GM19372 (cell line): ENCODE measurements around the gene TMEM141.
"Not testable (repeated sequence)": the region's sequence is repeated elsewhere in the genome, so short reads cannot be mapped to it uniquely, and the experiment has no call there.

ENCODE experiments used
- ATAC-seq: cut with Tn5 transposase; IDR thresholded peaks from one replicate; pipeline ENCODE4 v1.9.1; 2021; ENCODE audit warnings: mild to moderate bottlenecking, low read depth, moderate library complexity; ENCODE audit not compliant: unreplicated experiment

Gene TMEM141

DNA sequence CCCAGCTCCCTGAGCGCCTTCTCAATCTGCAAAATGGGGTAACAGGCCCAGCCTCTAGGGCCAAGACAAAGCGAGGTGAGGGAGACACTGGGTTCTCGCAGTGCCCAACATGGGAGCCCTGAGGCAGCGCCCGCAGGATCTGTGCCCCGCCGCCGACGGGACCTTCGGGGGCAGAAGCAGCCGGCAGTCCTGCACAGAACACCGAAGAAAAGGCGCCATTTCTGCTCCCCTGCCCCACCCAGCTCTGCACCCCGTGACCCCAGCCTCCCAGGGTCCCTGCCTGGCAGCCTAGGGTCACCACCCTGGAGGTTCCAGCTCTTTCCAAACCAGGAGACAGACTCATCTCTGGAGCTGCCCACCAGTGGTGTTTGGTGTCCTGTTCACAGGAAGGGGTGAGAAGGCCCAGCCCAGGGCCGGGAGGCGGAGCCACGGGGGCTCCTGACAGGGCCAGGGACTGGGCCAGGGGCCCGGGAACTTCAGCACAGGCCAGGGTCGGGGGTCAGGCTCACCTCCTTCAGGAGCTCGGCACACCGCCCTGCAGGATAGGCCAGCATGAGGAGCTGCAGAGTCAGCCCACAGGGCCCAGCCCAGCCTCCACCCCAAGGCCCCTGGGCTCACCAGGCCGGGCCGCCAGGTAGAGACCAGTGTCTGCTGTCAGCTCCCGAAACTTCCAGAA lies 36.4 kb upstream of the TMEM141 start:
- no peak for ATAC-seq

DNA sequence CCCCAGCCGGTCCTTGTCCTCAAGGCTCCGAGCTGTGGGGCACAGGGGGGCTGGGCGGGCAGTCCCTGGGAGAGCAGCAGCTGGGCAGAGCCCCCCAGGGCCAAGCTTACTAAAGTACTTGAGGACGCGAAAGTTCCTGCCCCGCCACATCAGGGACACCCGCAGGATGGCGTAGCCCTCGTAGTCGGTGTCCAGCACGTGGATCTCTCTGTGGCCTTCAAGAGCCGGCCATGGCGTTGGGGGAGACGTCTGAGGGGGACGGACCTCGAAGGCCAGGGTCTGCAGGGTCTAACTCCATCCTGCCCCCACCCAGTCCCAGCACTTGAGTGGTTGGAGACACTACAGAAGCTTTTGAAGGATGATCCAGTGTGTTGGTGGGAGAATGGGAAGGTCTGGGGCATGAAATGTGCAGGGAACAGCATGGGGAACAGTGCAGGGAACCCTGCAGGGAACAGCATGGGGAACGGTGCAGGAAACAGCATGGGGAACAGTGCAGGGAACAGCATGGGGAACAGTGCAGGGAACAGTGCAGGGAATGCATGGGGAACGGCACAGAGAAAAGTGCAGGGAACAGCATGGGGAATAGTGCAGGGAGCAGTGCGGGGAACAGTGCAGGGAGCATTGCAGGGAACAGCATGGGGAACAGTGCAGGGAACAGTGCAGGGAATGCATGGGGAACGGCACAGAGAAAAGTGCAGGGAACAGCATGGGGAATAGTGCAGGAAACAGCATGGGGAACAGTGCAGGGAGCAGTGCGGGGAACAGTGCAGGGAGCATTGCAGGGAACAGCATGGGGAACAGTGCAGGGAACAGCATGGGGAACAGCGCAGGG lies 35.6 kb upstream of the TMEM141 start:
- ATAC-seq = not testable (repeated sequence)

DNA sequence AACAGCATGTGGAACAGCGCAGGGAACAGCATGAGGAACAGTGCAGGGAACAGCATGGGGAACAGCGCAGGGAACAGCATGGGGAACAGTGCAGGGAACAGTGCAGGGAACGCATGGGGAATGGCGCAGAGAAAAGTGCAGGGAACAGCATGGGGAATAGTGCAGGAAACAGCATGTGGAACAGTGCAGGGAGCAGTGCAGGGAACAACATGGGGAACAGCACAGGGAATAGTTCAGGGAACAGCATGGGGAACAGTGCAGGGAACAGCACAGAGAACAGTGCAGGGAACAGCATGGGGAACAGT lies 35.1 kb upstream of the TMEM141 start:
- no peak for ATAC-seq

DNA sequence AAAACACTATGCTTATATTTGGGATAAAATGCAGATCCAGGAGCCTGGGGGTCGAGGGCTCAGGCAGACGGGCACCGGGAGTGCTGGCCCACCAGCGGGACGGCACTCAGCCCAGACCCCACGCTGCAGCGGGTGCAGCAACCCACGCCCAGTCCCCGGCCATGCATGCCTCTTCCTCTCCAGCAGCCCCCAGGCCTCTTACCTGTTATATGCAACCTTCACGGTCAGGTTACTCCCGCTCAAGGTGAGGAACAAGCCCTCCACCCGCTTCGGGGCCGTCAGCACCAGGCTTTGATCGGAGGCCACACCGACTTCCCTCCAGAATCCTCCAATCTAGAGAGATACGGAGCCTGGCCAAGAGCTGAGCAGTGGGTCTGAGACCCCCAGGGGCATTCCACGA lies 34.3 kb upstream of the TMEM141 start:
- no peak for ATAC-seq

DNA sequence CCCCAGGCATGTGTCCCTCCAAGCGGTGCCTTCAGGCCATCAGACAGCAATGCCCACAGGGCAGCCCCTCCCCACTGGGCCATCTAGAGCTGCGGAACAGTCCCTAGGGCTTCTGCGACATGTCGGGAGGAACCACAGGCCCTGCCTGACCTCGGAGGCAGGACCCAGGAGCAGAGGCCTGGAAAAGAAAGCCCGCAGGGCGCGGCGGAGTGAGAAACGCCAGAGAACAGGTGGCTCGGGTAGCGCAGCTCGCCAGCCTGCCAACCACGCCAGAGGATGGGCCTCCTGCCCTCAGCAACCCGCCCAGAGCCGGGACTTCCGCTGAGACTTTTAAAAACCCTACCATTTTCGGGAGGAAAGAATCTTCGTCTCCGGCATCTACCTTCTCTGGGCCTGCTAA lies 33.8 kb upstream of the TMEM141 start:
- ATAC-seq = no peak

DNA sequence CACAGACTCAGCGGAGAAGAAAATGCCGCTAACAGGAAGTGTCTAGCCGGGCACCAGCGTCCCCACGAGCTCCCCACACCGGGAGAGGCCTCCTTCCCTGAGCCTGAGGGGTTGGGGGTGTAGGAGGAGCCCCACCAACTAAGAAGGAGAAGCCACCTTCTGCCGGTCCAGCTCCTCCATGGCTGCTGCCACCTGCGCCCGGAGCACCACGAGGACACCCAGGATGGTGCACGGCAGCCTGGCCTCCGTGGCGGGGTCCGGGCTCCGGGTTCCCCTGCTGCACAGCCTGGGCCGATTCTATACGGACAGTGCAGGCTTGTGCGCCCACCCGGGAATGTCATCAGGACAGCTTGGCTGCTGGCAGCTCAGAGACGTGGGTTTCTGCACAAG lies 33.4 kb upstream of the TMEM141 start:
- no peak for ATAC-seq

DNA sequence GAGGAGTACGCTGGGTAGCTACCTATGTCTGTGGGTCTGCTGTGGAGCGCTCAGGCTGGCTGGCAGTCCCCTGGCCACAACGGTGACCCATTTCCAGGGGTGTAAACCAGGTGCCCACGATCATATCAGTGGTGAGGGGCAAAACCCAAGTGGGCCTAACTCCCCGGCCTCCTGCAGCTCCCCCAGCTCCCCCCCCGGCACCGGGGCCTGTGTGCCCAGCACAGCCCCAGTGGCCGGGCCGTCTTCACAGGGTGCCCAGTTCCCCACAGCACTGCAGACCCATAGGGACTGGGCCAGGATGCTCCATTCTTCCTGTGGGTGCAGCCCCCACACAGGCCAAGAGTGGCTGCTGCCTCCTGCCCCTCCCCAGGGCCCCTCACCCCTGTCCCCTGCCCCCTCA lies 32.1 kb upstream of the TMEM141 start:
- ATAC-seq = no peak

DNA sequence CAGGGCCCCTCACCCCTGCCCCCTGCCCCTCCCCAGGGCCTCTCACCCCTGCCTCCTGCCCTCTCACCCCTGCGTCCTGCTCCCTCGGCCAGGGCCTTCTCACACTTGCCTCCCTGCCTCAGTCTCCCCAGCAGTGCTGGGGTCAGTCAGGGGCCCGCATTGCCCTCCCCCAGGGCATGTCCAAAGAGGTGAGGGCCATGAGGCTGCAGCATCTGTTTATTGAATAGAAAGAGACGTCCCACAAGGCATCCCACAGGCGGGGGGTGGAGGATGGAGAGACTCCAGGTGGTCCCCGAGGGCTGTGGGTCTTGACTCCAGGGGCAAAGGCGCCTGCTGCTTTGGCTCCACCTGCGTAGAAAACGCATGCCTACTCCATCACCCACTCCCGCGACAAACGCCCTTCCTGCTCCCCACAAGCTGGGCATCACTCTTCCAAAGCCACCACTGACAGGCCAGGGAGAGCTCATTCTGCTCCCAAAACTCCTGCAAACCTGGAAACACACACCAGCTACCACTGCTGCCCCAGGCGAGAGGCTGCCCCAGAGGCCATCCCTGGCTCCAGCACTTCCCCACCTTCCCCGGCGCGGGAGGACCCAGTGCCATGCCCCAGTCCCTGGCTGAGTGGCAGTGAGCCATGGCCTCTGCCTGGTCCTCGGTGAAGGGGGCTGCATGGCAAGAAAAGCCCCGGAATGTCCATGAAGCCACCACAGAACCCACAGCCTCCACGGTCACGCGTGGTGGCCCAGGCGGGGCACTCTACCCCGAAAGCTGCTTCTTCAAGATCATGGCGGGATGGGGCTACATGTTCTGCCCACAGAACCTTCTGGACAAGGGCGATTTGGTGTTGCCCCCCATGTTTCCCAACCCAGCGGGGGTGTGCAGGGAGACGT lies 31.5 kb upstream of the TMEM141 start:
- no peak for ATAC-seq

DNA sequence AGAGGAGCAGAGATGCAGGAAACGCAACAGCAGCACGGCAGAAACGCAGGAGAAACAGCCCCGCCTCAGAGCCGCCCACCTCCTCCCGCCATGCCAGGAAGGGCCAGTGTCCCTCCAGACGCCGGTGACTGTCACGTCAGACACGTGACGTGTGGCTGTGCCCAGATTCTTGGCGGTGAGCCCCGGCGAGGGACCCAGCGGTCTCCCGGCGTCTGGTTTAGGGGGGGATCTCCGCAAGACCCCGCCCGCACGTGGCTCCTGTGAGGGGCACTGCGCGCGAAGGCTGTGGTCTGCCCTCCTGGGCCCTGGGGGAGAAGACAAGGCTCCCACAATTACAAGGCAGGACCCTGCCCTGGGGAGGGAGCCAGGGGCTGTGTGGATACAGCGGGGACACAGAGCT lies 30.7 kb upstream of the TMEM141 start:
- no peak for ATAC-seq

DNA sequence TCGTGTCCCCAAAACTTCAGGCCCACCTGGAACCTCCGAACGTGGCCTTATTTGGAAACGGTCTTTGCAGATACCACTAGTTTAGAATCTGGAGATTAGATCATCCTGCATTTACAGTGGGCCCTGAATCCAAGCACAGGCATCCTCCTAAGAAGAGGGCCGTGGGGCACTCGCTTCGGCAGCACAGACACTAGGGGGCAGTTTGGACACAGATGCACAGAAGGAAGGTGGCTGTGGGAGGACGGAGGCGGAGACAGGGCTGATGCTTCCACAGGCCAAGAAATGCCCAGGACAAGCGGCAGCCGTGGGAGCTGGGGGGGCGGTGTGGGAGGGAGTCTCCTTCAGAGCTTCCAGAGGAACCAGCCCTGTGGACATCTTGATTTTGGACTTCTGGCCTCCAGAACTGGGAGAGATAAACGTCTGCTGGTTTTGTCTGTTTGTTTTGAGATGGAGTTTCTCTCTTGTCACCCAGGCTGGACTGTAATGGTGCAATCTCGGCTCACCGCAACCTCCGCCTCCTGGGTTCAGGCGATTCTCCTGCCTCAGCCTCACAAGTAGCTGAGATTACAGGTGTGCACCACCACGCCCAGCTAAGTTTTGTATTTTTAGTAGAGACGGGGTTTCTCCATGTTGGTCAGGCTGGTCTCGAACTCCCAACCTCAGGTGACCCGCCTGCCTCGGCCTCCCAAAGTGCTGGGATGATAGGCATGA lies 30.2 kb upstream of the TMEM141 start:
- not testable (repeated sequence) for ATAC-seq

DNA sequence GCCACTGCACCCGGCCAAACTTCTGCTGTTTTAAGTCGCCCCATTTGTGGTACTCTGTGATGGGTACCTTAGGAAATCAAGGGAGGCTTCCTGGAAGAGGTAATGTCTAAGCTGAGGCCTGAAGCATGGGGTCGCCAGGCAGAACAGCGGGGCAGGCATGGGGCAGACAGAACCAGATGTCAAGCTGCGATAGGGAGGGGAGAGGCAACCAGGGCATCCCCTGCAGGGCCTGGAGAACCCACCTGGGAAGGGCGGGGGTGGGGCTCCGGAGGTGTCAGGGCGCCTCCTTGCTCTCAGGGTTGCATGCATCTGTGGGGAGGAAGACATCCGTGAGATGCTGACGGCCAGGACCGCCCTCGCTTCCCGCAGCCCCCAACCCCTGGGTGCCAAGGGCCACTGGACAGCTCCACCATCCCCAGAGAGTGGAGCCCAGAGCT lies 29.6 kb upstream of the TMEM141 start:
- no peak for ATAC-seq

DNA sequence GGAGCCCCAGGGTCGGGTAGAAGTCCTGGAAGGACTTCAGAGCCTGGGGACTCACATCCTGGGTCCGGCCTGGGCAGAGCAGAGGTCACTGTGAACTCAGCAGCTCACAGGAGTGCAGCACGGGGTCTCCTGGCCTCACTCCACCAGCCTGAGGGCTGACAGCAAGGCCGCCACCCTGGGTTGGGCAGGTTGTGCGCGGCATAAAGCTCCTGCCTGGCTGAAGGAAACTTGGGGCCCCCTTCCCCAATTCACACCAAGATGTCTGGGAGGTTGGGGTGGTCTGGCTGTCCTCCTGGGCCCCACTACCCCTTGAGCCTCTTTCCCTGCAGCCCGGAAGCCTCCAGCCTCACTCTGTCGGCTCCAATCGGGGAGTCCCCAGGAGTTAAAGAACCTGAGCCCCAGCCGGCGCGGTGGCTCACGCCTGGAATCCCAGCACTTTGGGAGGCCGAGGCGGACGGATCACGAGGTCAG lies 28.9 kb upstream of the TMEM141 start:
- no peak for ATAC-seq

DNA sequence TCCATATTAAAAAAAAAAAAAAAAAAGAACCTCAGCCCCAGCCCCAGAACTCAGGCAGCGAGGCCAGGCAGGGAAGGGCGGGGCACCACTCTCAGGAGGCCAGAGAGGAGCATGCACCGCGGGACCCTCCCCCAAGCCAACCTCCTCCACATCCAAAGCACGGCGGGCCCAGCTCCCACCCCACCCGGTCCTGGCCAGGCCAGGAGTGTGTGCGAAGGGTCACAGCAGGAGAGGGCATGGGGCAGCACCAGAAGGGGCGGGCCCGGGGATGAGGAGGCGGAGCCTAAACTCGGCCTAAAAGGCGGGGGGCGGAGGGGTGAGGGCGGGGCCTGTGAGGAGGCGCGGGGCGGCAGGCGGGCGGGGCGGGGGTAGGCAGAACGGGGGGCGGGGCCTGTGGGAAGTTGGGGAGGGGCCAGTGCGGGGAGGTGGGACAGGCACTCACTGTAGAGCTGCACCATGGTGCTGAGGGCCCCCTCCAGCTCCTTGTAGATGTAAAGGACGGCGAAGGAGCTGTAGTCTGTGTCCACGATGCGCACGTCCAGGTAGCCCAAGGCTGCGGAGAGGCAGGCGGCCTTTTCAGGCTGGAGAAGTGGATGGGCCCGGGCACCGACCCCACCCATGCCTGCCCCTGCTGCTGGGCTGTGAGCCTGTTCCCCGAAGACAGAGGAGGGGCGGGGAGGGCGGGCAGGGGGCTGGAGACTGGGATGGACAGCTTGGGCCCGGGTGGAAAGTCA lies 28.1 kb upstream of the TMEM141 start:
- no peak for ATAC-seq

DNA sequence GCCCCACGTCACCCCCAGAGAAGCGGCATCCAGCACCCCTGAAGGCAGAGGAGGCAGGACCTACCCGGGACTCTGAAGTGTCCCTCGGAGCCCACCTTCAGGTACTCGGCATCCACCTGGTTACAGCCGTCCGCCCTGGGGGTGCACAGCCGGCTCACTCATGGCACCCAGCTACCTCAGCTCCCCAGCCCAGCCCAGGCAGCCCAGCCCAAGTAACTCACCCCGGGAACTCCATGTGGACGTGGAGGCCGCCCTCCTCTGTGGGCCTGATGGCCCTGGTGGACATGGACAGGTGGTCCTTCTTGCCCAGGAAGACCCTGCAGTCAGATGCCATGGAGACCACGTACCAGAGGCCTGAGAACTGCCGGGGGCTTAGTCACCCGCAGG lies 27.5 kb upstream of the TMEM141 start:
- ATAC-seq = no peak

DNA sequence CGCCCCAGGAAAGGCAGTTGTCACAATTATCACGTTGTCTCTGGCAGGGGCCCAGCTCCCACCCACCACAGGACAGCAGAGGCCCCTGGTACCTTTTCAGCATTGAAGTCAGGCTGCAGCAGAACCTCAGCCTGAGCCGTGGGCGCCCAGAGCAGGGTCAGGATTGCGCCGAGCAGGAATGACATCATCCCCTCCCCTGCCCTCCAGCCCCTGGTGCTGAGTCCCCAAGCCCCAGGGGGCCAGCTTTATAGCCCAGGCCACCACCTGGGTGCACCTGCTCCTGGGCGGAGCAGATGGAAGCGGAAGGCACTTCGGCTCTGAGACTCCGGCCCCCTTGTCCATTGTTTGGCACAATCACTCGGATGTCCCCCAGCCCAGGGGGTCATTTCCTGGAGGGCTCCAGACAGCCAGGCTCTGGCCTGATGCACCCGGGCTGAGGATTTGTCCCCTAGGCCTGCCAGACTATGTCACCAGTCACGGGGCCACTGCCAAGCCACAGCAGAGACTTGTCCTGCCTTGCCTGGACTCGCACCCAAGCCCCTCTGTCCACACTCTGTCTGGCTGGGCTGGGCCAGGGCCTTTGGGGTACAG lies 26.7 kb upstream of the TMEM141 start, which contains the start of gene LCN15:
TSS of gene LCN15 (minus strand) at position 218 of the 591 bp plus-strand sequence. CDS start at position 188, 30 bp downstream.
- ATAC-seq = no peak

DNA sequence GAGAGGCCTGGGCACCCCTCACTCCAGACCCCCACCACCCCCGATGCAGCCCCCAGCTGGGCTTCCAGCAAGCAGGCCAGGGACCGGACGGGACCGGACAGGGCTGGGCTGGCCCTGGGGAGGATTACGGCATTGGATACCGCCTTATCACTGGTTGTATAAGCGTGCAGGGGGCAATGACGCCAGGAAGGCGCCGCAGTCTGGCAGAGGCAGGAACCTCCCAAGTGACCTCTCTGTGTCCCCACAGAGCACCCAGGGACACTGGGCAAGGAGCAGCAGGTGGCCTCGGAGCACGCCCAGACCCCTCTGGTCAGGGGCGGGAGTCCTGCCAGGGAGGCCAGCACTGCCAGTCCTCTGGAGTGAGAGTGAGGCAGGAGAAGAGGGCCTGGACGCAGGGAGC lies 26.1 kb upstream of the TMEM141 start:
- ATAC-seq = no peak

DNA sequence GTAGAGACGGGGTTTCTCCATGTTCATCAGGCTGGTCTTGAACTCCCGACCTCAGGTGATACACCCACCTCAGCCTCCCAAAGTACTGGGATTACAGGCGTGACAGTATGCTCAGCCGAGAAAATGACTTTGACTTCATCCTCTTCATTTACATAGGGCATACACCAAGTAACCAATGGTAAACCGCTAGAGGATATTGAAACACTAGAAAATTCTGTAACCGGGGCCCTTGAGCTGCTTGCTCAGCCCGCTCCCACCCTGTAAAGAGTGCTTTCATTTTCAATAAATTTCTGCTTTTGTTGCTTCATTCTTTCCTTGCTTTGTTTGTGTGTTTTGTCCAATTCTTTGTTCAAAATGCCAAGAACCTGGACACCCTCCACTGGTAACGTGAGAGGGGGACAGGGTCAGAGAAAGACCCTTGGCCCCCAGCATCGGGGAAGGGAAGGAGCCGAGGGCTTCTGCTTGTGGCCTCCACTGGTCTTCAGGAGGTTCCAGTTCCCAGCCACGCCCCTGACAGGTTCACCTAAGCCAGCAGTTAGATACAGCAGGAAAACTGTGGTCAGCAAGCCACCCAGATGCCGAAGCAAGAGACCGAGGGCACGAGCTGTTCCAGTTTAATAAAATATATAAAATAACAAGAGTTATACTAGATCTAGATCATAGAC lies 25.3 kb upstream of the TMEM141 start:
- not testable (repeated sequence) for ATAC-seq

DNA sequence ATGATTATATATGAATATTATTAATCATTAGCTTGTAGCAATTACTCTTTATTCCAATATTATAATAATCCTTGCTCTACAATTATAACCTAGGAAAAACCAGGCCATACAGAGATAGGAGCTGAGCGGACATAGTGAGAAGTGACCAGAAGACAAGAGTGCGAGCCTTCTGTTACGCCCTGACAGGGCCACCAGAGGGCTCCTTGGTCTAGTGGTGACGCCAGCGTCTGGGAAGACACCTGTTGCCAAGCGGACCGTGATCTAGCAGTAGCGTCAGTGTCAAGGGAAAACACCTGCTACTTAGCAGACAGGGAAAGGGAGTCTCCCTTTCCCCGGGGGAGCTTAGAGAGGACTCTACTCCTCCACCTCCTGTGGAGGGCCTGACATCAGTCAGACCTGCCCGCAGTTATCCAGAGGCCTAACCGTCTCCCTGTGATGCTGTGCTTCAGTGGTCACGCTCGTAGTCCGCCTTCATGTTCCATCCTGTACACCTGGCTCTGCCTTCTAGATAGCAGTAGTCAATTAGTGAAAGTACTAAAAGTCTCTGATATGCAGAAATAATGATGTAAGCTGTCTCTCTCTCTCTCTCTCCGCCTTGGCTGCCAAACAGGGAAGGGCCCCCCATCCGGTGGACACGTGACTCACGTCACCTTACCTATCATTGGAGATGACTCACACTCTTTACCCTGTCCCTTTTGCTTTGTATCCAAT lies 24.6 kb upstream of the TMEM141 start:
- not testable (repeated sequence) for ATAC-seq
